HG02759 (cell line): ENCODE measurements around the gene CSH2.
"Not testable (repeated sequence)": the region's sequence is repeated elsewhere in the genome, so short reads cannot be mapped to it uniquely, and the experiment has no call there.

ENCODE experiments used
- ATAC-seq: cut with Tn5 transposase; IDR thresholded peaks from one replicate; pipeline ENCODE4 v1.9.1; 2021; ENCODE audit warnings: mild to moderate bottlenecking, moderate library complexity; ENCODE audit not compliant: unreplicated experiment

CSH2 gene

DNA sequence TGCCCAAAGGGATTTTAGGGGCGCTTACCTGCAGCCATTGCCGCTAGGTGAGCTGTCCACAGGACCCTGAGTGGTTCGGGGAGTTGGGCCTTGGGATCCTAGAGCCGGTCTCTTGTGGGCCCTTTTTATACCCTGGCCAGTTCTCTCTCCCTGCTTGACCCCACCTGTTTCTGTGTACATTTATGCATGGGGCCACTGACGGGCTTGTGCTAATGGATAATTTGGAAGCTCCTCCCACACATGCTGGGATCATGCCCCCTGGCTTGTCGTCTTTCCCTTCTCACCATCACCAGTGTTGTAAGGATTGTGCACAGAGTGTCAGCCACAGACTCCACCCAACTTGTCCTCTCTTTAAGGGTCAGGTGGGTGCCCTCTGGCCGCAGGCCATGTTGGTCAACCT lies at the start of gene CSH2:
TSS of gene CSH2 (minus strand) at position 101 of the 400 bp plus-strand sequence. CDS start at position 38, 63 bp downstream.
- not testable (repeated sequence) for ATAC-seq

GRCh38 chr17:63922402-63922801 lies 48.9 kb upstream of the CSH2 start:
- not testable (repeated sequence) for ATAC-seq

GRCh38 chr17:63920779-63921178 lies 47.3 kb upstream of the CSH2 start:
- ATAC-seq, result not testable (repeated sequence)

- not testable (repeated sequence) for ATAC-seq
Observed at GRCh38 chr17:63920050-63920449, 46.6 kb upstream of the CSH2 start.

DNA sequence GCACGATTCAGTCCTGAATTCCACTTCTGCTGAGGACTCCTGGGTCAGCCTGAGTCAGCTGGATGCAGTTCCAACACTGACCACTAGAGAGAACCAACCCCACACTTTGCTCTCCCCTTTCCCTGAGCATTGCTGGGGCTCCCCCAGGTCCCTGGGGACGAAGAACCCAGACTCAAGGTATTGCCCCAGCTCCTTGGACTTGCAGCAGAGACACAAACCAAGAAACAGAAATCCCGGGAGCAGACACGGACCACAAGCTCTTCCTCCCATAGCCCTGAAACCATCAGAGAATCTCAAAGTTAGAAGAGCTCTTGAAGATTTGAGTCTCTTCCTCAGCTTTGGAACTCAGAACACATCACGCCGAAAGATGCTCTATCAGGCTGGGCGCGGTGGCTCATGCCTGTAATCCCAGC lies 45.8 kb upstream of the CSH2 start:
- peak; percentile 71 for ATAC-seq

DNA sequence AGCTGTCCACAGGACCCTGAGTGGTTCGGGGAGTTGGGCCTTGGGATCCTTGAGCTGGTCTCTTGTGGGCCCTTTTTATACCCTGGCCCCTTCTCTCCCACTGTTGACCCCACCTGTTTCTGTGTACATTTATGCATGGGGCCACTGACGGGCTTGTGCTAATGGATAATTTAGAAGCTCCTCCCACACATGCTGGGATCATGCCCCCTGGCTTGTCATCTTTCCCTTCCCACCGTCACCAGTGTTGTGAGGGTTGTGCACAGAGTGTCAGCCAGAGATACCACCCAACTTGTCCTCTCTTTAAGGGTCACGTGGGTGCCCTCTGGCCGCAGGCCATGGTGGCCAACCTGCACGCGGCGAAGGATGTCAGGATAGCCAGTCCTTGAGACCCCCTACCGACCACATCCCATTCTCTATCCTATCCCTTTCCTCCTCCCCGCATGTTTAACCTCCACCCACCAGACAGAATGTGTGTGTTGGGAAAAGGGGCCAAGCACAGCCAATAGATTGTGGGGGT lies 45.4 kb upstream of the CSH2 start, which contains the start of gene GH1:
TSS of gene GH1 (minus strand) at position 51 of the 517 bp plus-strand sequence. CDS start 63 bp downstream, outside the sequence.
- ATAC-seq, result not testable (repeated sequence)

DNA sequence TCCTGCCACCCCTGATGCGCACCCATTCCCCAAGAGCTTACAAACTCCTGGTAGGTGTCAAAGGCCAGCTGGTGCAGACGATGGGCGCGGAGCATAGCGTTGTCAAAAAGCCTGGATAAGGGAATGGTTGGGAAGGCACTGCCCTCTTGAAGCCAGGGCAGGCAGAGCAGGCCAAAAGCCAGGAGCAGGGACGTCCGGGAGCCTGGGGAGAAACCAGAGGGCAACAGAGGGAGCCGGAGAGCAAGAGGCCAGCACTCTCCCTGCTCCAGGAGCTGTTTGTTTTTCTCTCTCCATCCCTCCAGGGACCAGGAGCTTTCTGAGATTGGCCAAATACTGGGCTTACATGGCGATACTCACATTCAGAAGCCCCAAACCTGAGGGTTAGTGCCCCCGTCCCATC lies 44.8 kb upstream of the CSH2 start:
- ATAC-seq, result no peak

DNA sequence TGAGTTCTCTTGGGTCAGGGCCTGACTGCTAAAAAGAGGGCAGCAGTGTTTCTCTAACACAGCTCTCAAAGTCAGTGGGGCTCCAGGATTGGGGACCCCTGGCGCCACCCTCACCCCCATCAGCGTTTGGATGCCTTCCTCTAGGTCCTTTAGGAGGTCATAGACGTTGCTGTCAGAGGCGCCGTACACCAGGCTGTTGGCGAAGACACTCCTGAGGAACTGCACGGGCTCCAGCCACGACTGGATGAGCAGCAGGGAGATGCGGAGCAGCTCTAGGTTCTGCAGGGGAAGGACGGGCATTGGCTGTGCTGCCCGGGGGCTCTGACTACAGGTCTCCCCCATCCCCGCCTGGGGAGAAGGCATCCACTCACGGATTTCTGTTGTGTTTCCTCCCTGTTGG lies 44.2 kb upstream of the CSH2 start:
- ATAC-seq, result no peak

DNA sequence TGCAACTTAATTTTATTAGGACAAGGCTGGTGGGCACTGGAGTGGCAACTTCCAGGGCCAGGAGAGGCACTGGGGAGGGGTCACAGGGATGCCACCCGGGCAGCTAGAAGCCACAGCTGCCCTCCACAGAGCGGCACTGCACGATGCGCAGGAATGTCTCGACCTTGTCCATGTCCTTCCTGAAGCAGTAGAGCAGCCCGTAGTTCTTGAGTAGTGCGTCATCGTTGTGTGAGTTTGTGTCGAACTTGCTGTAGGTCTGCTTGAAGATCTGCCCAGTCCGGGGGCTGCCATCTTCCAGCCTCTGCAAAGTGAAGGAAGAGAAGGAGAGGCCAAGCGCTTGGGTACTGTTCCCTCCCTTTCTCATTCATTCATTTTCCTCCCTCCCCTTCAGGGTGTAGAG lies 43.7 kb upstream of the CSH2 start:
- not testable (repeated sequence) for ATAC-seq

DNA sequence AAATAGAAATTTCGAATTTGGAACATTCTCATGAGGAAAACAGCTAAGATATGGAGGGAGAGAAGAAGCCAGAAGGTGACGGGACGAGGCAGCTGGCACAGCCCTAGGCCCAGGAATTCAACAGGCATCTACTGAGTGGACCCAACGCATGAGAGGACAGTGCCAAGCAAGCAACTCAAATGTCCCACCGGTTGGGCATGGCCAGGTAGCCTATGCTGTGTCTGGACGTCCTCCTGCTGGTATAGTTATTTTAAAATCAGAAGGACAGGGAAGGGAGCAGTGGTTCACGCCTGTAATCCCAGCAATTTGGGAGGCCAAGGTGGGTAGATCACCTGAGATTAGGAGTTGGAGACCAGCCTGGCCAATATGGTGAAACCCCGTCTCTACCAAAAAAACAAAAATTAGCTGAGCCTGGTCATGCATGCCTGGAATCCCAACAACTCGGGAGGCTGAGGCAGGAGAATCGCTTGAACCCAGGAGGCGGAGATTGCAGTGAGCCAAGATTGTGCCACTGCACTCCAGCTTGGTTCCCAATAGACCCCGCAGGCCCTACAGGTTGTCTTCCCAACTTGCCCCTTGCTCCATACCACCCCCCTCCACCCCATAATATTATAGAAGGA lies 43.2 kb upstream of the CSH2 start:
- no peak for ATAC-seq

DNA sequence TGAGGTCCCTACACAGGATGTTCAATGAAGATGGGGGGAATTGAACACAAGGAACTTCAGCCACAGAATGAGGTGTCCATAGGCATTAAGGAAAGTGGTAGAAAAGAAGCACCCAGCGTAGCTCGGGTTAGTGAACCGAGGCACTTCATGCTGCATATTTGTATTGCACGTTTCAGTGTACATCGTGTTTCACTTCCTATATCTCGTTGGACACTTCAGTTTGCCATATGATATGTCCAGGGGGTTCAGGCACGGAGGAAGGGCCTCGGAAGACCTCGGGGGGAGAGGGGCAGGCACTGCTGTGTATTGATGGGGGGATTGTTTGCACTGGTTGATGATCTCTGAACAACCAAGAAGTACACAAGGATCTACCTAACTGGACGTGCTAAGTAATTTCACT lies 42.3 kb upstream of the CSH2 start:
- not testable (repeated sequence) for ATAC-seq

- ATAC-seq, result no peak
Observed at GRCh38 chr17:63914471-63914870, 41.0 kb upstream of the CSH2 start.

- ATAC-seq, result no peak
Observed at GRCh38 chr17:63911657-63912100, 38.2 kb upstream of the CSH2 start.

DNA sequence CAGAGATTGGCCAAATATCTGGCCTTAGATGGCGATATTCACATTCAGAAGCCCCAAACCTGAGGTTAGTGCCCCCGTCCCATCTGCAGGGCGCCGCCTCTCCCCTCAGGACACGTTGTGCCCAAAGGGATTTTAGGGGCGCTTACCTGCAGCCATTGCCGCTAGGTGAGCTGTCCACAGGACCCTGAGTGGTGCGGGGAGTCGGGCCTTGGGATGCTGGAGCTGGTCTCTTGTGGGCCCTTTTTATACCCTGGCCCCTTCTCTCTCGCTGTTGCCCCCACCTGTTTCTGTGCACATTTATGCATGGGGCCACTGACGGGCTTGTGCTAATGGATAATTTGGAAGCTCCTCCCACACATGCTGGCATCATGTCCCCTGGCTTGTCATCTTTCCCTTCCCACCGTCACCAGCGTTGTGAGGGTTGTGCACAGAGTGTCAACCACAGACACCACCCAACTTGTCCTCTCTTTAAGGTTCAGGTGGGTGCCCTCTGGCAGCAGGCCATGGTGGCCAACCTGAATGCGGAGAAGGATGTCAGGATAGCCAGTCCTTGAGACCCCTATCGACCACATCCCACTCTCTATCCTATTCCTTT lies 37.7 kb upstream of the CSH2 start, which contains the start of gene CSHL1:
TSS of gene CSHL1 (minus strand) at position 218 of the 595 bp plus-strand sequence. CDS start at position 156, 62 bp downstream.
- ATAC-seq, result no peak

DNA sequence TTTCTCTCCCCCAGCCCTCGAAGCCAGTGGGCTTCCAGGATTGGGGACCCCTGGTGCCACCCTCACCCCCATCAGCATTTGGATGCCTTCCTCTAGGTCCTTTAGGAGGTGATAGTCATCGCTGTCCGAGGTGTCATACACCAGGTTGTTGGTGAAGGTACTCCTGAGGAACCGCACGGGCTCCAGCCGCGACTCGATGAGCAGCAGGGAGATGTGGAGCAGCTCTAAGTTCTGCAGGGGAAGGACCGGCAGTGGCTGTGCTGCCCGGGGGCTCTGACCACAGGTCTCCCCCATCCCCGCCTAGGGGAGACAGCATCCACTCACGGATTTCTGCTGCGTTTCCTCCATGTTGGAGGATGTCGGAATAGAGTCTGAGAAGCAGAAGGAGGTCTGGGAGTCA lies 36.6 kb upstream of the CSH2 start:
- no peak for ATAC-seq

DNA sequence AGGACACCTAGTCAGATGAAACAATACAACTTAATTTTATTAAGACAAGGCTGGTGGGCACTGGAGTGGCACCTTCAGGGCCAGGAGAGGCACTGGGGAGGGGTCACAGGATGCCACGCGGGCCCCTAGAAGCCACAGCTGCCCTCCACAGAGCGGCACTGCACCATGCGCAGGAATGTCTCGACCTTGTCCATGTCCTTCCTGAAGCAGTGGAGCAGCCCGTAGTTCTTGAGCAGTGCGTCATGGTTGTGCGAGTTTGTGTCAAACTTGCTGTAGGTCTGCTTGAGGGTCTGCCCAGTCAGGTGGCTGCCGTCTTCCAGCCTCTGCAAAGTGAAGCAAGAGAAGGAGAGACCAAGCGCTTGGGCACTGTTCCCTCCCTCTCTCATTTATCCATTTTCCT lies 36.1 kb upstream of the CSH2 start:
- not testable (repeated sequence) for ATAC-seq

DNA sequence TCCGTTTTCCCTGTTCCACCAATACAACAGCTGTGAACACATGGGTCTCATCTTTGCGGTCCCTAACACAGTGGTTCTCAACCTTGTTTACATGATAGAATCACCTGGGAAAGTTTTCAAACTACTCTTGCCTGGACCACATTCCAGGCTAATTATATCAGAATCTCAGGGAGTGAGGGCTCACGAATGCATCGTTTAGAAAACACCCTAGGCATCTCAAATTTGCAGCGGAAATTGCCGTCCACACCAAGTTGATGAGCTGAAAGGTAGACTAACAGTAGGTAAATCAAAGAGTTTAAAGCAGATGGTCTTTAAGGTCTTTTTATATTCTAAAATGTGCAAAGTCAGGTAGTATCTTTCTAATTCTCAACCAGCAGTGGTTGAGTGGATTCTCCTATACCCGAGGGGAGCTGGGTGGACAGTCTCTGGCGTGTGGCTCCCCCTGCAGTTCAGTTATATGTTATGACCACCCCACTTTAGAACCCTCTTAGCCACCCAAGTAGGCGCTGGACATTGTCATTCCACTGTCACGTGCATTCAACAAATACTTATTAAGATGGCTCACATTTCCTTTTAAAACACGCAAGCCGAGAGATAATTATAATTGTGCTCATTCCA lies 33.8 kb upstream of the CSH2 start:
- ATAC-seq, result not testable (repeated sequence)

GRCh38 chr17:63904796-63905195 lies 31.3 kb upstream of the CSH2 start:
- not testable (repeated sequence) for ATAC-seq

- not testable (repeated sequence) for ATAC-seq
Observed at GRCh38 chr17:63903787-63904201, 30.3 kb upstream of the CSH2 start.

DNA sequence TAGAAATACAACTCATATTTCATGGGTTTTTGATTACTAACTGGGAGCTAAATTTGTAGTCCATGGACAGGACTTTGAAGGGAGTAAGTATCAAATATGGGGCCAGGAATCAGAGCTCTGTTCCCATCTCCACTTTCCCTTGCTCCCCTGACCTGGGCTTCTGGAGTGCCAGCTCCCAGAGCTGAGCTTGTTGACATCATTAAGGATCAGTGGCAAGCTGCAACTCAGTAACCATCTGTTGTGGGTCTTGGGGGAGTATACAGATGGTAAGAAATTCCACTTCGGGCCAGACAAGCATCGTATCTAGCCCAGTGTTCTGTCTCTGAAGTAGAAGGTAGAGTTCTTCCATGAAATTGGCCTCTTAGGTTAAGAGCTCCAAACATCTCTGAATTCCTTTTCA lies 28.5 kb upstream of the CSH2 start:
- ATAC-seq, result not testable (repeated sequence)
